NCI-H146 treated with DMSO at 0.1 percent for 48 hours (cell line): ENCODE measurements around the gene LRCH1.

ENCODE experiments used
- DNase-seq: peaks from one replicate; lab custom pipeline; 2025; ENCODE audit not compliant: unreplicated experiment; lab: John Stamatoyannopoulos, UW

The LRCH1 gene

GRCh38 chr13:46613409-46614049, 60.6 kb downstream of the LRCH1 start:
- no peak for DNase-seq

GRCh38 chr13:46614582-46614981, 61.6 kb downstream of the LRCH1 start:
- no peak for DNase-seq

GRCh38 chr13:46615888-46616531, 63.0 kb downstream of the LRCH1 start:
- DNase-seq: no peak

- DNase-seq: no peak
Observed at GRCh38 chr13:46617229-46617721, 64.3 kb downstream of the LRCH1 start.

GRCh38 chr13:46617885-46618284, 64.9 kb downstream of the LRCH1 start:
- DNase-seq: no peak

GRCh38 chr13:46618694-46619254, 65.8 kb downstream of the LRCH1 start:
- DNase-seq: no peak

GRCh38 chr13:46620029-46620428, 67.1 kb downstream of the LRCH1 start:
- DNase-seq: no peak

- no peak for DNase-seq
Observed at GRCh38 chr13:46620471-46620870, 67.5 kb downstream of the LRCH1 start.

GRCh38 chr13:46621133-46621532, 68.2 kb downstream of the LRCH1 start:
- no peak for DNase-seq

- DNase-seq: peak; percentile 67
Observed at GRCh38 chr13:46621792-46622629, 69.0 kb downstream of the LRCH1 start.

- DNase-seq: no peak
Observed at GRCh38 chr13:46622630-46623256, 69.8 kb downstream of the LRCH1 start.

- no peak for DNase-seq
Observed at GRCh38 chr13:46624353-46624752, 71.4 kb downstream of the LRCH1 start.

- no peak for DNase-seq
Observed at GRCh38 chr13:46624821-46625220, 71.9 kb downstream of the LRCH1 start.

- no peak for DNase-seq
Observed at GRCh38 chr13:46627462-46627861, 74.5 kb downstream of the LRCH1 start.

GRCh38 chr13:46628622-46629365, 75.8 kb downstream of the LRCH1 start:
- DNase-seq: no peak

- DNase-seq: no peak
Observed at GRCh38 chr13:46629811-46630413, 76.9 kb downstream of the LRCH1 start.

- no peak for DNase-seq
Observed at GRCh38 chr13:46630431-46631178, 77.6 kb downstream of the LRCH1 start.

GRCh38 chr13:46631179-46631542, 78.2 kb downstream of the LRCH1 start:
- DNase-seq: no peak

GRCh38 chr13:46632176-46632575, 79.2 kb downstream of the LRCH1 start:
- no peak for DNase-seq
